Large intestine (tissue), 12 donors: ENCODE data around the gene RYR2. TPM values are rescaled to one million over a fixed set of nuclear protein-coding genes. Genes with fewer than 3 reads are reported as not detected.
A peak's percentile ranks its signal among the peaks of the same experiment; 100 is the strongest.

ENCODE experiments used
- DNase-seq, 2 donors: peaks; one replicate each; pipeline versions ENCODE4 v3.0.0 to v3.0.0-alpha.2; 2013
- H3K27ac ChIP-seq: one replicate; pipeline ENCODE4 v1.5.1; 2013; ENCODE audit warnings: low read length
- H3K27me3 ChIP-seq: 2 replicates; pipeline ENCODE4 v1.6.1; 2013; ENCODE audit warnings: low read length; ENCODE audit not compliant: control insufficient read depth, insufficient read depth
- H3K36me3 ChIP-seq: 2 replicates; pipeline ENCODE4 v1.6.1; 2013; ENCODE audit warnings: low read length; ENCODE audit not compliant: control insufficient read depth, insufficient read depth
- H3K4me1 ChIP-seq: one replicate; pipeline ENCODE4 v1.6.1; 2013; ENCODE audit warnings: low read length; ENCODE audit not compliant: control insufficient read depth, insufficient read depth
- H3K4me3 ChIP-seq: one replicate; pipeline ENCODE4 v1.5.1; 2013; ENCODE audit warnings: low read length
- H3K9me3 ChIP-seq: one replicate; pipeline ENCODE4 v1.6.1; 2013; ENCODE audit warnings: mild to moderate bottlenecking, low read depth, low read length, moderate library complexity; ENCODE audit not compliant: control insufficient read depth
- WGBS: methylation state at CpG from one replicate; pipeline ENCODE4 v1.1.5; 2013; ENCODE audit warnings: low lambda C conversion rate; ENCODE audit not compliant: insufficient coverage; 5-methylcytosine and 5-hydroxymethylcytosine counted together
- long read RNA-seq, 11 donors: transcript quantifications; one replicate each; lab custom pipeline, GENCODE V29; 2026
- polyA plus RNA-seq: library from polyadenylated mRNA; unstranded; fragments of 120-200 nt; gene quantifications from one replicate; pipeline ENCODE4 v1.2.1, GENCODE V29; 2013

Gene RYR2
- 4.3 TPM for polyA plus RNA-seq
- long read RNA-seq, donor 1: 0 reads
- long read RNA-seq, donor 2: 0 reads
- long read RNA-seq, donor 3: 0 reads
- long read RNA-seq, donor 4: 0 reads
- long read RNA-seq, donor 5: 0 reads
- long read RNA-seq, donor 6, partial matches to known transcripts: 0 of 1 reads
- long read RNA-seq, donor 6, other reads (novel, unspliced or antisense): 0 of 1 reads
- long read RNA-seq, donor 7: 0 reads
- long read RNA-seq, donor 8: 0 reads
- long read RNA-seq, donor 9: 0 reads
- long read RNA-seq, donor 10, partial matches to known transcripts: 0 of 1 reads
- long read RNA-seq, donor 10, other reads (novel, unspliced or antisense): 0 of 1 reads
- long read RNA-seq, donor 11: 0 reads

- Histone ChIP-seq H3K4me1 (no peaks in the 10 kb centered on the region), H3K4me3 (peak within 1 kb of the TSS; percentile 37), H3K9me3 (peaks cover 3% of the 10 kb centered on the region), H3K36me3 (no peaks in the 10 kb centered on the region), H3K27ac (no peak within 1 kb of the TSS), H3K27me3 (peaks cover 41% of the 10 kb centered on the region)
- DNase-seq: peak in 1 of 2 donors; percentile 16
- WGBS: no CpG with 5 or more reads among the region's 87 CpGs
These were observed at the start of gene RYR2 for GRCh38 chr1:237041795-237042525. Gene RYR2 (plus strand): TSS chr1:237042184. CDS start chr1:237042522, 338 bp downstream.

GRCh38 chr1:236992449-236992848 is 49.5 kb upstream of the RYR2 start:
- Histone ChIP-seq H3K27ac (no peak overlapping the region), H3K36me3 (no peaks in the 10 kb centered on the region), H3K4me1 (no peaks in the 10 kb centered on the region), H3K9me3 (no peaks in the 10 kb centered on the region), H3K4me3 (no peak overlapping the region), H3K27me3 (no peaks in the 10 kb centered on the region)
- 90% methylated on average over 2 of the region's 8 CpGs for WGBS
- no peak for DNase-seq

GRCh38 chr1:236994450-236994849 is 47.5 kb upstream of the RYR2 start:
- H3K27me3 ChIP-seq: no peaks in the 10 kb centered on the region
- H3K27ac ChIP-seq: no peak overlapping the region
- no peaks in the 10 kb centered on the region for H3K9me3 ChIP-seq
- H3K4me1 ChIP-seq: no peaks in the 10 kb centered on the region
- no peak overlapping the region for H3K4me3 ChIP-seq
- no peaks in the 10 kb centered on the region for H3K36me3 ChIP-seq
- no peak for DNase-seq
- WGBS: 80% methylated on average over 1 of the region's 1 CpG

GRCh38 chr1:236997361-236997760 is 44.6 kb upstream of the RYR2 start:
- H3K27ac ChIP-seq: no peak overlapping the region
- no peak overlapping the region for H3K4me3 ChIP-seq
- no peaks in the 10 kb centered on the region for H3K27me3 ChIP-seq
- no peaks in the 10 kb centered on the region for H3K36me3 ChIP-seq
- WGBS: no CpG with 5 or more reads among the region's 11 CpGs
- no peak for DNase-seq
- H3K9me3 ChIP-seq: no peaks in the 10 kb centered on the region
- no peaks in the 10 kb centered on the region for H3K4me1 ChIP-seq

GRCh38 chr1:236997882-236998281 is 44.1 kb upstream of the RYR2 start:
- no peak overlapping the region for H3K4me3 ChIP-seq
- WGBS: no CpG with 5 or more reads among the region's 12 CpGs
- no peaks in the 10 kb centered on the region for H3K9me3 ChIP-seq
- no peak for DNase-seq
- H3K36me3 ChIP-seq: no peaks in the 10 kb centered on the region
- no peak overlapping the region for H3K27ac ChIP-seq
- no peaks in the 10 kb centered on the region for H3K27me3 ChIP-seq
- no peaks in the 10 kb centered on the region for H3K4me1 ChIP-seq

GRCh38 chr1:236998546-236998945 is 43.4 kb upstream of the RYR2 start:
- WGBS: no CpG with 5 or more reads among the region's 3 CpGs

GRCh38 chr1:237000191-237000590 is 41.8 kb upstream of the RYR2 start:
- Histone ChIP-seq H3K9me3 (no peaks in the 10 kb centered on the region), H3K4me1 (no peaks in the 10 kb centered on the region), H3K27ac (no peak overlapping the region), H3K4me3 (no peak overlapping the region), H3K27me3 (no peaks in the 10 kb centered on the region), H3K36me3 (no peaks in the 10 kb centered on the region)
- WGBS: no CpG with 5 or more reads among the region's 4 CpGs
- DNase-seq: no peak

More at GRCh38 chr1:236998546-236998945, 43.4 kb upstream of the RYR2 start:
- H3K27me3 ChIP-seq: no peaks in the 10 kb centered on the region
- DNase-seq: no peak
- H3K9me3 ChIP-seq: no peaks in the 10 kb centered on the region
- H3K27ac ChIP-seq: no peak overlapping the region
- H3K36me3 ChIP-seq: no peaks in the 10 kb centered on the region
- no peak overlapping the region for H3K4me3 ChIP-seq
- no peaks in the 10 kb centered on the region for H3K4me1 ChIP-seq

GRCh38 chr1:237003516-237003915 is 38.5 kb upstream of the RYR2 start:
- no peaks in the 10 kb centered on the region for H3K4me1 ChIP-seq
- WGBS: 86% methylated on average over 1 of the region's 8 CpGs
- no peak overlapping the region for H3K4me3 ChIP-seq
- H3K27ac ChIP-seq: no peak overlapping the region
- DNase-seq: no peak
- no peaks in the 10 kb centered on the region for H3K36me3 ChIP-seq
- no peaks in the 10 kb centered on the region for H3K9me3 ChIP-seq
- H3K27me3 ChIP-seq: no peaks in the 10 kb centered on the region

- H3K4me3 ChIP-seq: no peak within 1 kb of the TSS
- H3K9me3 ChIP-seq: no peaks in the 10 kb centered on the region
- 79% methylated on average over 4 of the region's 18 CpGs for WGBS
These were observed 37.9 kb upstream of the RYR2 start, which contains the start of gene MT1HL1 for GRCh38 chr1:237004116-237004515. Gene MT1HL1 (minus strand): TSS chr1:237004441. CDS start chr1:237004372, 69 bp downstream.

GRCh38 chr1:237005674-237006073 is 36.3 kb upstream of the RYR2 start:
- Histone ChIP-seq H3K36me3 (no peaks in the 10 kb centered on the region), H3K4me3 (no peak overlapping the region), H3K4me1 (no peaks in the 10 kb centered on the region), H3K27me3 (no peaks in the 10 kb centered on the region), H3K27ac (no peak overlapping the region), H3K9me3 (no peaks in the 10 kb centered on the region)
- WGBS: 81% methylated on average over 3 of the region's 4 CpGs
- DNase-seq: no peak

More at GRCh38 chr1:237004116-237004515, 37.9 kb upstream of the RYR2 start, which contains the start of gene MT1HL1:
- H3K27me3 ChIP-seq: no peaks in the 10 kb centered on the region
- no peaks in the 10 kb centered on the region for H3K36me3 ChIP-seq
- no peak for DNase-seq
- no peaks in the 10 kb centered on the region for H3K4me1 ChIP-seq
- no peak within 1 kb of the TSS for H3K27ac ChIP-seq
